Stimulated activated CD8-positive, alpha-beta memory T cell treated with anti-CD3 and anti-CD28 coated beads, Interleukin-12 subunit alpha, Interleukin-12 subunit beta, amount 100 ng/mL, for 4 hours (primary cell): Measurements from ENCODE around the gene UGT1A8.

ENCODE experiments used
- DNase-seq: peaks from one replicate; pipeline ENCODE4 v3.0.0-alpha.2; 2020; ENCODE audit warnings: low read depth

UGT1A8 gene

DNA sequence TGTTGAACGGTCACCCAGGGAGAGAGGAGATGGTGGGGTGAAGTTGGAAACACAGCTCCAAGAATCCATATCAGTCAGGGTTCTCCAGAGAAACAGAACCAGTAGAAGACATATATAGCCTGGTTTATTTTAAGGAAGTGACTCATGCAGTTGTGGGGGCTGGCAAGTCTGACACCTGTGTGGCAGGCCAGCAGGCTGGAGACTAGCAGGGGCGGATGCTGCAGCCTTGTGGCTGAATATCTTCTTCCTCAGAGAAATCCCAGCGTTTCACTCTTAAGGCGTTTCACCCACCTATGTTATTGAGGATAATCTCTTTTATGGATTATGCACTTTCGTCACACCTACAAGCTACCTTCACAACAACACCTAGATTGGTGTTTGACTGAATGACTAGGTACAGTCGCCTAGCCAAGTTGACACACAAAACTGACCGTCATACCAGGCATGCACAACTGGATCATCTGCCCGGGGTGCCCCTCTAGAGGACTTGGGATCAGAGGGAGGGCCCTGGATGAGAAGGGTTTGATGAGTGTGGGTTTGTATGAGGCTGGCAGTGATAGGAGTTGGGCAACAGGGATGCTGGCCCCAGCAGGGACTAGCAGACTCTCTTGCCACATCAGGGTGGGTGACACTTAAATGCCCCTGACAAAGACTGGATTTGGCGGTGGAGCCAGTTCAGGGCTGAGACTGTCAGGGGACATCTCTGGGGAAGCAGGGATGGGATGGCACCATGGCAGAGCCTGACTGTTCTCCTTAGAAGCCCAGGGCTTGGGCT, 184.1 kb downstream of the UGT1A8 start:
- no peak for DNase-seq

DNA sequence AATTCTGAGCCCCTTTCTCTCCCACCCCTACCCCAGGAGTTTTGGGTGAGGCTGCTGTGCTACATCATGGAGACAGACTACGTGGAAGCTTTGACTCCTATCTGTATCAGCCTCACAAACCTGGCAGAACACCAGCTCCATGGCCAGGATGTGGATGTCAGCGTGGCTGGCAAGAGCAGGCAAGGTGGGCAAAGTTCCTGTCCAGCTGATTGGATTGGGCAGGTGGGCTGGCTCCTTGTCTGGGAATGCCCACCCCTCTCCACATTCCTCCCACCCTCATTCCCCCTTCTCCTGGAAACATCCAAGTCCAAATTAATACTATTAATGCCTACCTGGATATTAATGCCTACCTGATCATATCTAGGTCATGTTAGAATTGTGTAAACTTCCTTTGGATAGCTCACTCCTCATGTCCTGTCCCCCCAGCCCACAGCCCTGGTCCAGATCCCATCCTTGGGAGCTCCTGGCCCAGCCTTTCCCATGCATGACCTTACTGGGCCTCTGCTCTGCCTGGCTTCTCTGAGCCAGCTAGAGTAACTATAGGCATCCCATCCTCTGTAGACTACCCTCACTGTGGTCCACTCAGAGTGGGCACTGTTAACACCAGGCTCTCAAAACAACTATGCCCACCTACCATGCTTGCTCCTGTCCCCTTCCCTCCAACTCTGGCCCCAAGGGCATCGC, 184.8 kb downstream of the UGT1A8 start:
- no peak for DNase-seq

DNA sequence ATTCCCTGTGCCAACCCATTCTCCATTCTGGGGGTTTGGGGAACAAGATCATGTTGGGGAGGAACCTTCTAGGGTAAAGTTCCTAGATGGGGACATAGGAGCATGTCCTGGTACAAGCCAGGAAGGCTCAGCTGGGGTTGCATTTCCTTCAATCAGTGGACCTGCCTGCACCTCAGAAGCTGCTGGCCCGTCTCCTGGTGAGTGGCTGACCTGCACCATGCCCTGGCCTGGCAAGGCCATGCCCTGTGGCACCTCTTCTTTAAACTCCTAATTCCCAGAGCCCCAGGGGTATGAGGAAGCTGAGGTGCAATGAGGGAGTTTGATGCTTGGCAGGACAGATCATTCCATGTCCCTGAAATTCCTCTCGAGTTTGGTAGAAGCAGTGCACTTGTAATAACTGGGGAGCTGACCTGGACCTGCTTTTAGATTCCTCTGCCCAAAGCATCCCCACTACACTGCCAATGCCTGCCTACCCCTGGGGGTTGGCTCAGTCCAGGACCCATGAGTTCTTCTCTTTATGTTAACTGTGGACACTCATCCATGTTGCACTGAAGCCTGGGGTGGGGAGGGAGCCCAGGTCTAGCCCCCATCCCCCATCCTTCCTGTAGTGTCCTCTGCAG, 186.0 kb downstream of the UGT1A8 start:
- DNase-seq, result no peak

DNA sequence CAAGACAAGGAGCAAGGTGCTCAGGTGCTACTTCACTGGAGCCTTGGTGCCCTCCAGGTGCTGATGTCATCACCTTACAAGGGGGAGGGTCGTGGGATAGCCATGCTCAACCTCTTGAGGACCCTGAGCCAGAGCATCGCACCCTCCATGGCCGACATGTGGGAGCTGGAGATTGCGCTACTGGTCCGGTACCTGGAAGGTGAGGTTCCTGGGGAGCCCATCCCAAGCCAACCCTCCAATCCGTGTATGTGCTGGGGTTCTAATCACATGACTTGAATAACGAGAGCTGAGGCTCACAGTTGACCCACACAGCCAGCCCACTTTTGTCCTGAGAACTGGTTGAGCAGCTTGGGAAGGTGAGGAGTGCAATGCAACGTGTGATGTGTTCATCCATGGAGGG, 186.6 kb downstream of the UGT1A8 start:
- DNase-seq, result no peak

DNA sequence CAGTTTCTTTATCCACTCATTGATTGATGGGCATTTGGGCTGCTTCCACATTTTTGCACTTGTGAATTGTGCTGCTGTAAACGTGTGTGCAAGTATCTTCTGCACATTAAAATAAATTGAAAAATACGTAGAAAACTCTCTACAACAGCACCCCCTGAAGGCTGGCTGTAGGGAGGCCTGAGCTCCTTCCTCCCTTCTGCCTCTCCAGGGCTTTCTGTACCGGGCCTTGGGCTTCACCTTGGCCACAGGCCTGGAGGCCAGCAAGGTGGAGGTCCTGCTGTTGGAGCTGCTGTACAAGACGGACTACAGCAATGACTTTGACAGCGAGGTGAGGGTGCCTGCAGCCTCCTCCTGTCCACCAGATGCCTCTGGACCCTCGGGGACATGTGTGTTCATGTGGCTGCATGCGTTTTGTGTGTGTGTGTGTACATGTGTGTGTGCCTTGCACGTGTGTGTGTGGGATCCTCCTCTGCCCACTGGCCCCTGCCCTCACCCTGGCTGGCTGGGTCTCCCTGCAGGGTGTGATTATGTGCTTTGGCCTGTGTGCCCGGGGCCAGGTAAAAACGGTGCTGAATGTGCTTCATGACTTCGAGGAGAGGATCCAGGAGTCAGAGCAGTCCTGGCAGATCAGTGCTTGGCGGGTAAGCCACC, 189.9 kb downstream of the UGT1A8 start:
- no peak for DNase-seq

DNA sequence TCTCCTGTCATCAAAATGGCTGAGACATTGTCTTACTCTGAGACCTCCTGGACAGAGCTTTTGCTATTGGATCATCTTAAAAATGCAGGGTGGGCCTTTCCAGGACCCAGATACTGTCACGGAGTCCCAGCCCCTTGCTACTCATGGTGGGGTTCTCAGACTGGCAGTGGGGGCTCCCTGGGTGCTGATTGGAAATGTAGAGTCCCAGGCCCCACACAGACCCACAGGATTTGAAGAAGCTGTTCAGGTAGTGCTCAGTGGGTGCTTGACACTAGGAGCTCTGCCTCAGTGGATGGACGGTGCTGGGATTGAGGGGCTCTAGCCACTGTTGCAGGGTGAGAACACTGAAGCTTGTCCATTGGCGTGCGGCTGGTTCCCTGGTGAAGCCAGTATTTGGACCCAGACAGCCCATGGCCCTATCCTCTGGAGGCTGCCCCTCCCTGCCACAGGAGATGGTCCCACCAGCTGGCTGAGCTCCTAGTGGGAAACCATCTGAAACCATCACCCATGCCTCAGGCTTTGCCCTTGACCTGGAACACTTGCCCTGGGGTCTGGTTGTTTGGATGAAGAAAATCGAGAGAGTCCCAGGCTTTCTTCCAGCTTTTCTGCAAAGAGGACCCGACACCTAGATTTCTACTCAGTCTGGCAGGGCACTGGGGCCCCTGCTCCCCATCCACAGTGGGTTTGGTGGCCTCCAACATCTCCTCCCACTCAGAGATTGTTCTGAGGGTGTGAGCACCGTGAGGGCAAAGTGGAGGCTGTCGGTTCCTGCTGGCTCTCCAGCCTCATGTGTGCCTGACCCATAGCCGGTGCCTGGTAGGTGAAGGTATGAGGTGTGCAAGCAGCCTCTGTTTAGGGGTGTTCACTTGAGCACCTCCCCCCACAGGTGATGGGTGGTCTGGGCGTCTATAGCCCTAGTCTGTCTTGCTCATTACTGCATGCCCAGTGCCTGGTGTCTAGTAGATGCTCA, 190.8 kb downstream of the UGT1A8 start:
- no peak for DNase-seq

DNA sequence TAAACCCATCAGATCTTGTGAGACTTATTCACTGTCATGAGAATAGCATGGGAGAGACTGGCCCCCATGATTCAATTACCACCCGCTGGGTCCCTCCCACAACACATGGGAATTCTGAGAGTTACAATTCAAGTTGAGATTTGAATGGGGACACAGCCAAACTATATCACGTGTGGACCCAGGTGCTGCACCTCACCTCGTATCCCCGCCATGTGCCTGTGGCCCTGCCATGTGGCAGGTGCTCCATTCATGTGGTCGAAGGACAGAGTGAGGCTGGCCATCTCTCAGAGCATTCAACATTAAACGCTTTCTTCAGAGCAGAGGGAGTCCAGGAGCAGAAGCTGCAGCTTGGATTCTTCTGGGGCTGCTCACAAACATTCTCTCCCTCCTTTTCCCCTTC, 193.0 kb downstream of the UGT1A8 start:
- DNase-seq, result no peak

DNA sequence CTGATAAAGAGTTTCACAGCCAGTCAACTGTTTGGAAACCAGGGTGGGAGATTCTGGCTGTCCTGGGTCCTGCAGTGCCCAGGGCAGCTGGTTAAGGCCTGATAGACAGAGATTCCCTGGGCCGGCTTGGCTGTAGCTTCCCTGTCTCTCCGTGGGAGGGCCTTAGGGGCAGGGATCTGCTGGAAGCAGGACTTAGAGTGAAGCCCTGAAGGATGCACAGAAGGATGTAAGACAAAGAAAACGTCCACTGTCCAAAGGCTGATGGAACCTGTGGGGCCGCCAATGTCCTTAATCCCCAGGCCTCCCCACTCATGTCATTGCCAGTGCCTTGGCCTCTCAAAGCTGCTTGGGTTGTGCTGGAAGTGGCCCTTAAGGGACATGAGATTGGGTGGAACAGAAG, 193.7 kb downstream of the UGT1A8 start:
- DNase-seq, result no peak

DNA sequence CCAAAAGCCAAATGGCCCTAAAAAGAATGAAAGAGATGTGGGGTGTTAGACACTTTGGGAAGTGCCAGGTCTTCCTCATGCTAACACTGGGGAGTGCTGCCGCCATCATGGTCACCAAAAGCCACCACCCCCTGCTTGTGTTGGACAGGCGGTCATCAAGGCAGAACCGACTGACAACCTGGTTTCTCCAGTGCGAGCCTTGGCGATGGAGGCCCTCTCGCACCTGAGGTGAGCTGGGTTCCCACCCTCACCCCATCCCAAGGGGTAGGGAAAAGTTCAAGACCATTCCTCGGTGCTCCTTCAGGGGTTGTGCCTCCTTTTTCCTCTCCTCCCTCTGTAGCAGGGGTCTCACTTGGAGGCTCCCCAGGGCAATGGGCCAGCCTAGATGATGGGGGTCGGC, 194.3 kb downstream of the UGT1A8 start:
- DNase-seq, result no peak

DNA sequence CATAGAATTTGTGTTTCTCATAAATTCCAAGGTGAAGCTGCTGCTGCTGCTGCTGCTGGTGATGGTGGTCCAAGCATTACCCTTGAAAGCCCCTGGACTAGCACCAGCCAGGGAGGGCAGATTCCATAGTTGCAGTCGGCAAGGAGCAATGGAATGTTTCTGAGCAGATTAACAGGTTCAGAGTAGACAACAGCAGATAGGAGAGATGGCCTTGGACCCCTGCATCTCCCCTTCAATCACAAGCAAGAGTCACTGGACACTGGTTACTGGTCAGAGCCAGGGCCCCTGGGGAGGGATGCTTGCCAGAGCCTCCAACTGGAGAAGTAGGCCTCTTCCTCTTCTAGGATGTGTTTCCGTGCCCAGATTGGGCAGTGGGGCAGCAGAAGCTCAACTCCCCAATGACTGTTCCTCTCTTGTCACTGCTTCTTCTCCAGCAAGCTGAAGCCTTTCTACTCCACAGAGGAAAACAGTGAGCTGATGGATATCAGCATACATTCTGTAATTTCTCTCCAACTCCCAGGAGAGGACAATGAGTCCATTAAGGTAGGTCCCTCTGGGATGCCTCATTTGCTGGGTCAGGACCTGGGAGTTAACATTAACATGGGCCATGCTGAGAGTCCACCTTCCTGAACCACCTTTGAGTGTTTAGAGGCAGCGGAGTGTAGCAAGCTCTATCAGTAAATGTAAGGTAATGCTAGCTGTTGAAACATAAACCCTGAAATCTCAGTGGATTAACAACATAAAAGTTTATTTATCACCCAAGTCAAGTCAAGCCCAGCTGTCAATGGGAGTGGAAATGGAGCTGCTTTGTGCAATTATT, 196.0 kb downstream of the UGT1A8 start:
- DNase-seq, result no peak

DNA sequence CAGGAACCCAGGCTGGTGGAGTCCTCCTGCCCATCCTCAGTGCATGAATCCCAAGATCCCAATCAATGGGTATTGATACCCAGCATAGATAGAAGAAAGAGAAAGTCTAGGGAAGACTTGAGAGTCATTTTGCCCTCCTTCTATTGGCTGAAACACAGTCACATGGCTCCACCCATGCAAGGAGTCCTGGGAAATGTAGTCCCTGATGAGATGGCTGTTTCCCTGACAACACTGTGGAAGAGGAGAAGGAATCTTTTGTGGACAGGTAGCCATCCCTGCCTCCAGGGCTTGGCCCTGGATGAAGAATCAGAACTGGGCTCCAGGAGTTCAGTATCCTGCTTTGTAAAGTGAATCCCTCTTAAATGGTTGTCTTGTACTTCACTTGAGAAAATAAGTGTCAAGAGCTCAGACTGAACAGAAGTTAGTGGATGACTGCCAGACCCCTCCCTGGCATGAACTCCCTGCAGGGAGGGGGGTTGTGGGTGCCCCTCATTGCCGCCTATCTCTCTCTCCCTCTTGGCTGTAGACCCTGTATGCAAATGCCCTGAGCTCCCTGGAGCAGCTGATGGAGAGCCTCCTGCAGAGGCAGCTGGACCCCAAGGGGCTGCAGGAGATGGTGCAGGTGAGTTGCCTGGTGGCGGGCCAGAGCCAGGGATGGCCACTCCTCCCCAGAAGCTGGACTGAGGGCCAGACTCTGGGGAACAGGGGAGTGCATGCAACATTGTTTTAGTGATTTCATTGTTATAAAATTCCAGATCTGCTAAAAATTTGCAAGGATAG, 196.8 kb downstream of the UGT1A8 start:
- no peak for DNase-seq

DNA sequence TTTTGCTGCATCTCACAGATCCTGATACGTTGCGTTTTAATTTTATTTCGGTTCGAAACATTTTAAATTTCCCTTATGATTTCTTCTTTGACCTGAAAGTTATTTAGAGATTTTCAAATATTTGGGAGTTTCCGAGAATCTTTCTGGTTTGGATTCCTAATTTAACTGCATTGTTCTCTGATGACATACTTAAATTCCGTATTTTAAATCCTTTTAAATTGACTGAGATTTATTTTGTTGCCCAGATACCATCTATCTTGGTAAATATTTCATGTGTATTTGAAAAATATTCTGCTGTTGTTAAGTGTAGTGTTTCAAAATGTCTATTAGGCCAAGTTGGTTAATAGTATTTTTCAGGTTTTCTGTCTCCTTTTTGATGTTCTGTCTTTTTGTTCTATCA, 198.4 kb downstream of the UGT1A8 start:
- DNase-seq, result no peak

DNA sequence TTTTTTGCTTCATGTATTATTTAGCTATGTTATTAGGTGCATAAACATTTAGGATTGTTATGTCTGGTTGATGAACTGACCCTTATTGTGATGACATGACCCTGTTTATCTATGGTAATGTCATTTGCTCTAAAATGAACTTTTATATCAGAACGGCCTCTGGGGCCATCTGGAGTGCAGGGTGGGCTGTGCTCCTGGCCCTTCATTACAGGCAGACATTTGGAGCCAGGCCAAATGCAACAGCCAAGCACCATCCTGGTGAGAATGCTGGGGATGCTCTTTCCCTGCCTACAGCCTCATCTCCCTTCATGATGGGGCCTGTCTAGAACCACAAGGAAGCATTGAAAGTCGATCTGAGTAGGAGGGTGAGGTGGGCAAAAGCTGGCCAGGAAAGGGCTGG, 198.9 kb downstream of the UGT1A8 start:
- DNase-seq, result no peak

DNA sequence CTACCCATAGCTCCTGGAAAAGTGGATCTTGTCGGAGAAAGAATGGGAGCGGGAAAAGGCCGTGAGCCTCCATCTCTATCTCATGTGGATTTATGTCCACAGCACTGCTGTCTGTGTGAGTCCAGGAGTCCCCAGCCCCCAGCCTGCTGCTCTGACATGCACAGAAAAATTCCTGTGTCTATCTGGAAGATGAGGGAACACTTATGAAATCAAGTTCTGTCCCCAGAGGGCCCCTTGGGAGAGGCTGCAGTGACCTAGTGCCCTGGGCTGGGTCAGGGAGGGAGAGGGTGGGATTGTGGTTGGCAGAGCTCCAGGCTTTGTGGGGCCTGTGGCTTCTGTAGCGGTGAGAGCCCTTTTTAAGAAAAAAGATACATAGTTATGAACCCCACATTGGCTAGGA, 199.3 kb downstream of the UGT1A8 start:
- DNase-seq, result no peak

DNA sequence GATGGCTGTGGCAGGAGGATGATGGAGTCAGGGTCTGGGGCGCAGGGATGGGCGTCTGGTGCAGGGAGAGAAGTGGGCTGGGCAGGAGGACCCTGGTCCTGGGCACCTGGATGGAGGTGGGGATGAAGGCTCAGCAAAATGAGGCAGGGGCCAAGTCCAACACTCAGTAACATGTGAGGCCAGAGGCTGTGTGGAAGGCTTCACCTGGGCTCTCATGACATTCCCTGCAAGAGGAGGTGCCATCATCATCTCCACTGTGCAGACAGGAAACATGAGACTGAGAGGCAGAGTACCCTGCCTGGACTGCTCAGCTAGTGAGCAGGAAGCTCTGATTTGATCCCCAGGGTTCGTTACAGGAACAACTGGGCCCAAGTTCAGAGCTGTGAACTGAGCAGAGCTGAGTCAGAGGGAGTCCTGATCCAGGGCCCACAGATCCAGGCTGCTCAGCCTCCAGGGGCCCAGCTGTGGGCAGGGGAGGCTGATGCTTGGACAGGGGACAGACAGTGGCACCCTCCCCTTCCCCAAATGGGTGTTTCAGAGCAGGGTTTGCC, 200.0 kb downstream of the UGT1A8 start:
- no peak for DNase-seq

DNA sequence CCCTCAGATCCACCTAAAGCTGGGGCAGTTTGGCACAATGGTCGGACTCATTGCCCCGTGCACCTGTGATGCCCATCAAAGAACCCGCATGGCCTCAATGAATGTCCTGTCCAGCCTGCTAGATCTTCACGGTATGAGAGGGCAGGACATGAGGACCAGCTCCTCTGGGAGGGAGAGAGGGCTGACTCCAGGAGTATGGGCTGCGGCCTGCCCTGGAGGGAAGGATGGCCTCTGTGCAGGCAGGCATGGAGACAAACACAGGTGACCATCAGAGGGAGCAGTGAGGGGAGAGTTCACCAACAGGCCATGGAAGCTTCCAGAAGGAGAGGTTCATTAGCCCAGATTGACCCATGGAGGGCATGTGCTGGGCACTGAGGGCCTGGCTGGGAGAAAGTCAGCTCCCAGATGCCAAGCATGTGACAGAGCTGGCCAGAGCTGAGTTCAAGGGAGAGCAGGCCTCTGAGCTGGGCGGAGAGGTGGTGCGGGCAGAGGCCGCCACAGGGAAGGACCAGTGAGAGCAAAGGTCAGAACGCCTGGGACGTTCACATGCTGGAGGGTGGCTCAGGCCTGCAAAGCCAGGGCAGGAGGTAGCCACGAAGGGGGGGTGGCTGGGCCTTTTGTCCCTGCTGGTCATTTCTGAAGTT, 200.7 kb downstream of the UGT1A8 start:
- DNase-seq, result no peak

DNA sequence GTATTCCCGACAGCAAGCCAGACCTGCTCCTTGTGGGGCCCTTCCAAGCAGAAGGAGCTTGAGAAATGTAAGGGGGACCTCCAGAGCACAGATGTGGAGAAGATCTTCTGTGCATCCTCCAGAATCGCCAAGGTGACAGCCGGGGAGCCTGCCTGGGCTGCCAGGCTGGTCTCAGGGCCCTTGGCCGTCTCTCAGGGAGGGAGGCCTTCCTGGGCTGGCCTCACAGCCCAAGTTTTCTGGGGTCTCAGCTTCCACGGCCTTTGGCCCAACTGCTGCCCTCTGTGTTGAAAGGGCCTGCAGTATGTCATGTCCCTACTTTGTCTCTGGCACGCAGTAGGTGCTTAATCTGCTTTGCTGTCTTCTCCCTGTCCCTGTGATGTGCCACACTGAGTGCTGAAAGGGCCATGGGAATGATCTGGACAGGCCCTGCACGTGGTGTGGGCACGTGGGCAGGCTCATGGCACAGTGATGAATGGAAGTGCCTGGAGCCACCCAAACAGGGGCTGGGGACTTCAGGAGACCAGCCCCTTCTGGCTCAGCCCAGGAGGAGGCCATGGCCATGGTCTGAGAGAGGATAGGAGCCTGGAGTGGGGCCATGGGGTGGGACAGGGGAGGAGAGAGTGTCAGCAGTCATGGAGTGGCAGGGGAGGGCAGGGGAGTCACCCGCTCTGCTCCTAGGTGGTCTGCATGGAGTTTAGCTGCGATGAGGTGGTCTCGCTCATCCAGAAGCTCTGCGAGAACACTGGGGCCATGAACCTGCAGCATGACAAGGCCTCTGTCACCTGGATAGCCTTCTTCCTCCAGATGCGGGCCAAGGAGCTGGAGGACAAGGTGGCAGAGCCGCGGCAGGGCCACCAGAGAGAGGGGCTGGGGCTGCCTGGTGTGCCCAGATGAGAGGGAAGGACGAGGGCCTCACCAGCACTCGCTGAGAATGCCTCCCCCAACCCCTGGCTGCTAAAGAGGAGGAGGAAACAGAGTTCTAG, 201.5 kb downstream of the UGT1A8 start:
- DNase-seq, result no peak
